Heart right ventricle (tissue), 16 donors: ENCODE results near the gene WDR18. TPM values are rescaled to one million over a fixed set of nuclear protein-coding genes. Genes with fewer than 3 reads are reported as not detected.

Source experiments
- ATAC-seq, 8 donors: fragments of 200-7000 bp; cut with Tn5 transposase; one replicate each; pipeline ENCODE4 v1.9.1; 2020; ENCODE audit warnings: mild to moderate bottlenecking in 8 of 8, moderate library complexity in 8 of 8, moderate number of reproducible peaks in 1 of 8
- DNase-seq, 2 donors: peaks; one replicate each; pipeline ENCODE4 v3.0.0-alpha.2; 2020
- H3K27ac ChIP-seq, 10 donors: fragments of 200-600 bp; sonication (generic) in 2 of 10; one replicate each; pipeline versions ENCODE4 v1.5.0 to v1.8.0; 2020 to 2022; ENCODE audit warnings: mild to moderate bottlenecking in 3 of 10
- H3K27me3 ChIP-seq, 7 donors: fragments of 200-600 bp; one replicate each; pipeline ENCODE4 v1.8.0; 2021 to 2022; ENCODE audit warnings: mild to moderate bottlenecking in 2 of 7
- H3K36me3 ChIP-seq, 9 donors: fragments of 200-600 bp; sonication (generic) in 1 of 9; one replicate each; pipeline versions ENCODE4 v1.5.0 to v1.8.0; 2020 to 2022; ENCODE audit warnings: mild to moderate bottlenecking in 2 of 9
- H3K4me1 ChIP-seq, 9 donors: fragments of 200-600 bp; sonication (generic) in 1 of 9; one replicate each; pipeline versions ENCODE4 v1.5.0 to v1.8.0; 2020 to 2022; ENCODE audit warnings: mild to moderate bottlenecking in 4 of 9
- H3K4me3 ChIP-seq, 10 donors: fragments of 200-600 bp; sonication (generic) in 2 of 10; one replicate each; pipeline versions ENCODE4 v1.5.0 to v1.8.0; 2020 to 2022; ENCODE audit warnings: mild to moderate bottlenecking in 7 of 10, moderate library complexity in 2 of 10
- H3K9me3 ChIP-seq, 11 donors: fragments of 200-600 bp in 10 of 11; sonication (generic) in 2 of 11; one replicate each; pipeline versions ENCODE4 v1.5.0 to v1.8.0; 2013 to 2022; ENCODE audit warnings: mild to moderate bottlenecking in 2 of 11, control low read depth in 1 of 11, moderate library complexity in 1 of 11
- WGBS, 2 donors: extraction: QIAGEN DNeasy Blood & Tissue Kit; methylation state at CpG; one replicate each; pipeline ENCODE4 v1.1.7; 2013; ENCODE audit warnings: inconsistent platforms in 1 of 2; 5-methylcytosine and 5-hydroxymethylcytosine counted together
- intact Hi-C, 10 donors: fragments of 100-400 bp; cut with DNase I; formaldehyde crosslinking; loops; one replicate each; pipeline versions ENCODE4 v1.11.1 to v1.14.2; 2022
- polyA plus RNA-seq, 2 donors: library from polyadenylated mRNA; stranded (reverse); fragments of 200-250 nt; gene quantifications; one replicate each; pipeline ENCODE4 v1.2.3, GENCODE V29; 2013
- total RNA-seq, 10 donors: library from RNA; stranded (reverse); fragmentation: NEBNext Ultra II Directional in 3 of 10; extraction: Animal tissue kit (Norgen Biotek cat#: 25700) in 3 of 10; gene quantifications; one replicate each; pipeline versions ENCODE4 v1.2.1 to v1.2.4, GENCODE V29; 2021 to 2023
- TF ChIP-seq, protein P1 (sequence below), 9 donors: fragments of 200-600 bp; sonication (generic) in 2 of 9; IDR thresholded peaks; one replicate each; pipeline versions ENCODE4 v1.5.0 to v1.8.0; 2021 to 2022; ENCODE audit warnings: antibody characterized with exemption in 9 of 9, mild to moderate bottlenecking in 5 of 9, moderate library complexity in 1 of 9
- donor health status: Arrhythmogenic right ventricular cardiomyopathy.
- donor health status: ischemic (EF 13 %, LVEDD 7.1; RV severe dilation, severe dysfunction).
- donor health status: healthy with polysubstance abuse.
- donor health status: DM: no; HTN: yes; CAD: no.
- donor health status: DM: no; HTN: no; CAD: no.
- donor health status: ischemic (EF 25% LVEDD 6.9; RV normal size, moderate dysfunction).
- donor health status: ischemic (EF 25% LVEDD 5.7; RV mildly dilated, moderate dysfunction).
- donor health status: healthy.
- donor health status: DM: yes; HTN: yes; CAD: no.
- donor health status: Ischemic cardiomyopathy.
- donor health status: ischemic (EF 35%, LVEDD 5.7; RV mildly dilated, moderate dysfunction).
- donor health status: nonischemic (EF 11% LVEDD 7.7; RV severe dilation, severe dysfunction).
- donor health status: DM: yes; HTN: yes; CAD: no.
- donor health status: PGD.
- donor health status: ischemic (EF 29% LVEDD 5.4; RV normal size, mild dysfunction).
- donor health status: nonischemic (EF 23%, LVEDD 6.1; RV moderate dilation, normal function).

Gene WDR18
- total and polyA plus RNA-seq, 12 donors = 17.3 to 66.4 (median 21.0) TPM

DNA sequence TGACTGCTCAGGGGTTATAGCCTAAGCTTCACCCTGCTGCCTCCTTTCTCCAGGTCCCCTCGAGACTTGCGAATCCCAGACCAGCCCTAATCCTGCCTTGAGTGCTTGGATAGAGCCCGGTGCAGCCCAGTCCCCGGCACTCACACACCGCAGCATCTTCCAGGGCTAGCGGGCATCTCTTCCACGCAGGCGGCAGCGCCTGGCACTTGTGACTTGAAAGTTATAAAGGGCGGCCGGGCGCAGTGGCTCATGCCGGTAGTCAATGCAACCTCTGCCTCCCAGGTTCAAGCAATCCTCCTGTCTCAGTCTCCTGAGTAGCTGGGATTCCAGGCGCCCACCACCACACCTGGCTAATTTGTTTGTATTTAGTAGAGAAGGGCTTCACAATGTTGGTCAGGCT lies 1.9 kb downstream of the WDR18 start:
- TF ChIP-seq, protein P1, sequence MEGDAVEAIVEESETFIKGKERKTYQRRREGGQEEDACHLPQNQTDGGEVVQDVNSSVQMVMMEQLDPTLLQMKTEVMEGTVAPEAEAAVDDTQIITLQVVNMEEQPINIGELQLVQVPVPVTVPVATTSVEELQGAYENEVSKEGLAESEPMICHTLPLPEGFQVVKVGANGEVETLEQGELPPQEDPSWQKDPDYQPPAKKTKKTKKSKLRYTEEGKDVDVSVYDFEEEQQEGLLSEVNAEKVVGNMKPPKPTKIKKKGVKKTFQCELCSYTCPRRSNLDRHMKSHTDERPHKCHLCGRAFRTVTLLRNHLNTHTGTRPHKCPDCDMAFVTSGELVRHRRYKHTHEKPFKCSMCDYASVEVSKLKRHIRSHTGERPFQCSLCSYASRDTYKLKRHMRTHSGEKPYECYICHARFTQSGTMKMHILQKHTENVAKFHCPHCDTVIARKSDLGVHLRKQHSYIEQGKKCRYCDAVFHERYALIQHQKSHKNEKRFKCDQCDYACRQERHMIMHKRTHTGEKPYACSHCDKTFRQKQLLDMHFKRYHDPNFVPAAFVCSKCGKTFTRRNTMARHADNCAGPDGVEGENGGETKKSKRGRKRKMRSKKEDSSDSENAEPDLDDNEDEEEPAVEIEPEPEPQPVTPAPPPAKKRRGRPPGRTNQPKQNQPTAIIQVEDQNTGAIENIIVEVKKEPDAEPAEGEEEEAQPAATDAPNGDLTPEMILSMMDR (IDR thresholded peaks at IDR 0.05) = no peak
- H3K4me3 ChIP-seq = no peak overlapping the region
- peaks cover 0 to 47% (median 20%) of the 10 kb centered on the region in 9 donors for H3K36me3 ChIP-seq
- ATAC-seq (no peak), DNase-seq (no peak)
- H3K27ac ChIP-seq = no peak overlapping the region
- WGBS, 2 donors = 91 to 93% methylated on average over 14 of the region's 14 CpGs
- H3K9me3 ChIP-seq = no peaks in the 10 kb centered on the region
- H3K4me1 ChIP-seq = peaks cover 4 to 28% (median 18%) of the 10 kb centered on the region in 9 donors
- H3K27me3 ChIP-seq = no peaks in the 10 kb centered on the region
- intact Hi-C loops = loop anchor here in 2 of 10 donors (10.0 kb wide), 2 partner anchors 121 to 131 kb away; partner anchors contain the start of genes CFD (in 1 of the 2) and ELANE (in 1 of the 2)

DNA sequence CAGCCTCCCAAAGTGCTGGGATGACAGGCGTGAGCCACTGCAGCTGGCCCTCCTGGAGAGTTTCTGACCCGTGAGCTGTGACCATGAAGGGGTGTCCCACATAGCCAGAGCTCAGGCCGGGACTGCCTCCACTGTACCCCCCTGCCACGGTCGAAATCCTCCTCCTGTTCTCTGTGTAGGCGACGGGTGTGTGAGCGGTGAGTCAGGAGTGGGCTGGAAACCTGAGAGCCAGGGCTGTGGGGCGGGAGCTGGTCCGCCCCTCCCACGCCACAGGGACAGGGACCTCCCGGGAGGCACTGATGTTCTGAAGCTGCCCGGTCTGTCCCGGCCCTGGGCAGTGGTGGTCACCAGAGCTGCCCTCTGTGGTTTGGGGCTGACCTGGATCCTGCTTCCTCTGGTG lies 3.9 kb downstream of the WDR18 start:
- DNase-seq (no peak), ATAC-seq (no peak)
- intact Hi-C loops = loop anchor here in 2 of 10 donors (10.0 kb wide), 2 partner anchors 123 to 133 kb away; partner anchors contain the start of genes CFD (in 1 of the 2) and ELANE (in 1 of the 2)
- H3K4me1 ChIP-seq = peaks cover under 1 to 19% (median 15%) of the 10 kb centered on the region in 9 donors
- H3K27ac ChIP-seq = no peak overlapping the region
- no peaks in the 10 kb centered on the region for H3K27me3 ChIP-seq
- 79 to 88% methylated on average over 14 of the region's 14 CpGs for WGBS, 2 donors
- no peak overlapping the region for H3K4me3 ChIP-seq
- peaks cover 0 to 61% (median 20%) of the 10 kb centered on the region in 9 donors for H3K36me3 ChIP-seq
- H3K9me3 ChIP-seq = no peaks in the 10 kb centered on the region
- TF ChIP-seq, protein P1 (IDR thresholded peaks at IDR 0.05) = no peak

DNA sequence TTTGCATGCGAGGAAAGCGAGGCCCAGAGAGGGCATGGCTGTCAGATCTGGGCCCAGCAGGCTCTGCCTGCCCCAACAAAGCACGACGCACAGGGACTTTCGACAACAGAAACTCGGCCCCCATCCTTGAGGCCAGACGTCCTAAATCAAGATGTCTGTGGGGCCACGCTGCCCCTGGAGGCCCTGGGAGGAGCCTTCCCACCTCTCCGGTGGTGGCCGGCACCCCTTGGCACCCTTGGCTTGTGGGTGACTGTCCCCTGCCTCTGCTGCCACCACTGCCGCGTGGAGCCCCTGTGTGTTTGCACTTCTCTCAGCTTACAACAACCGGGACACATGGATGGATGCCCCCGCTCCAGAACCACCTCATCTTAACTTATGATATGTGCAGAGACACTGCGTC lies 4.4 kb downstream of the WDR18 start:
- 88 to 89% methylated on average over 15 of the region's 15 CpGs for WGBS, 2 donors

DNA sequence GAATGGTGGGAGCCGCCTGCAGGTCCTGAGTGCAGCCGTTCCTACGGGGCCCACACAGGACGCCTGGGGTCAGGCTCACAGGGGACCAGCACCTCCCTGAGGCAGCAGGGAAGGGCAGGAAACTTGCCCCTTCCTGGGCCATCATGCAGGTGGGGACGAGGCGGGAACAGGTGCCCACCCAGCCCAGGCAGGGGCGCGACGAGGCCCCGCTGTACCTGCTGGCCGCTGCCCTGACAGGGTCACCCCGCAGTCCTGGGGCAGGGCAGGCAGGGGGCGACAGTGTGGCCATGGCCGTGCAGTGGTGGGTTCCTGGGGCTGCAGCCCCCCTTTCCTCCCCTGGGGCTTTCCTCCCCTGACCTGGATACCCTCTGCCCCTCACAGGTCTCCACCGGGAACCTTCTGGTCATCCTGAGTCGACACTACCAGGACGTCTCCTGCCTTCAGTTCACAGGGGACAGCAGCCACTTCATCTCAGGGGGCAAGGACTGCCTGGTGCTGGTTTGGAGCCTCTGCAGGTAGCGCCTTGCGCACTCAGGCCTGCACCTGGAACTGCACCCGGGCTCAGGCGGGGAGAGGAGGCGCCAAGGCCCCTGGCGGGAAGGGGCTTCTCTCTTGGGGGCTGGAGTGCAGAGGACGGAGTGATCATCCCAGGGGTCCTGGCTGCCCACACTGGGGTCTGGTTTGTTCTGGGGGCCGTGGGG lies 5.4 kb downstream of the WDR18 start:
- intact Hi-C loops = loop anchor here in 2 of 10 donors (10.0 kb wide), 2 partner anchors 125 to 135 kb away; partner anchors contain the start of genes CFD (in 1 of the 2) and ELANE (in 1 of the 2)
- WGBS, 2 donors = 88 to 93% methylated on average over 25 of the region's 25 CpGs

More for the DNA sequence above, 4.4 kb downstream of the WDR18 start:
- Histone ChIP-seq H3K36me3 (peaks cover 0 to 65% (median 20%) of the 10 kb centered on the region in 9 donors), H3K27ac (no peak overlapping the region), H3K4me1 (peaks cover 0 to 15% (median 11%) of the 10 kb centered on the region in 9 donors), H3K27me3 (no peaks in the 10 kb centered on the region), H3K4me3 (no peak overlapping the region), H3K9me3 (no peaks in the 10 kb centered on the region)
- DNase-seq (no peak), ATAC-seq (no peak)
- intact Hi-C loops = loop anchor here in 2 of 10 donors (10.0 kb wide), 2 partner anchors 124 to 134 kb away; partner anchors contain the start of genes CFD (in 1 of the 2) and ELANE (in 1 of the 2)
- TF ChIP-seq, protein P1 (IDR thresholded peaks at IDR 0.05) = no peak

More for the DNA sequence above, 5.4 kb downstream of the WDR18 start:
- H3K27ac ChIP-seq = no peak overlapping the region
- no peaks in the 10 kb centered on the region for H3K27me3 ChIP-seq
- DNase-seq (no peak), ATAC-seq (no peak)
- peaks cover 0 to 10% (median 7%) of the 10 kb centered on the region in 9 donors for H3K4me1 ChIP-seq
- TF ChIP-seq, protein P1 (IDR thresholded peaks at IDR 0.05) = peak in 6 of 9 donors; percentile 6 to 30 (median 11)
- no peak overlapping the region for H3K4me3 ChIP-seq
- peaks cover 0 to 76% (median 26%) of the 10 kb centered on the region in 9 donors for H3K36me3 ChIP-seq
- no peaks in the 10 kb centered on the region for H3K9me3 ChIP-seq
